Skeletal muscle satellite cell (primary cell): ENCODE measurements around the gene VSIG10L.

Experiments used
- H3K27me3 ChIP-seq: 2 replicates; pipeline ENCODE4 v1.7.0; 2013; ENCODE audit warnings: low read length; ENCODE audit not compliant: control insufficient read depth, insufficient read depth
- H3K36me3 ChIP-seq: 2 replicates; pipeline ENCODE4 v1.7.0; 2013; ENCODE audit warnings: mild to moderate bottlenecking, control low read depth, low read length; ENCODE audit not compliant: insufficient read depth
- H3K4me1 ChIP-seq: 2 replicates; pipeline ENCODE4 v1.7.0; 2013; ENCODE audit warnings: low read length; ENCODE audit not compliant: control insufficient read depth, insufficient read depth
- H3K4me2 ChIP-seq: 2 replicates; pipeline ENCODE4 v1.7.0; 2013; ENCODE audit warnings: mild to moderate bottlenecking, low read length
- H3K4me3 ChIP-seq: 2 replicates; pipeline ENCODE4 v1.7.0; 2013; ENCODE audit warnings: low read length
- H3K9ac ChIP-seq: 2 replicates; pipeline ENCODE4 v1.7.0; 2013; ENCODE audit warnings: mild to moderate bottlenecking, low read depth, low read length, moderate library complexity
- H3K9me3 ChIP-seq: replicated peaks from 2 replicates; pipeline ENCODE4 v1.7.0; 2013; ENCODE audit warnings: mild to moderate bottlenecking, control low read depth, low read length

VSIG10L gene

DNA sequence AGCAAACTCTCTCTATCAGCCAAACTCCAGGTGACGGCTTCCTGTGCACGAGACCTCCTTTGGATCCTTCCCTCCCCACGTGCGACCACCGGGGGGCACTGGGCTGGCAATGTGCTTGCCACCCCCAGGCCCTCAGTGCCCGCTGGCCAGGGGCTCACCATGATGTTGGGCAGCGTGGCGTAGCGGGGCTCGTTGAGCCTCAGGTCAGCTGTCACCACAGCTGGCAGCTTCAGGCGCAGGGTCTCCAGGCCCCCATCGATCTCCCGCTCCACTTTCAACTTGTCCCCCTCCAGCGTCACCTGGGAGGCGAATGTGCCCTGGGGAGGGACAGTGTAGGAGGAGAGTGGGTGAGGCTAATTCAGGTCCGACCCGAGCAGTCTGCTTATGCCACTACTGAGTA, 4.8 kb upstream of the VSIG10L start:
- no peaks in the 10 kb centered on the region for H3K27me3 ChIP-seq
- no peak overlapping the region for H3K9ac ChIP-seq
- no peaks in the 10 kb centered on the region for H3K9me3 ChIP-seq
- H3K36me3 ChIP-seq = peaks cover 35% of the 10 kb centered on the region
- H3K4me3 ChIP-seq = no peak overlapping the region
- H3K4me1 ChIP-seq = peaks cover 11% of the 10 kb centered on the region
- H3K4me2 ChIP-seq = no peak overlapping the region

GRCh38 chr19:51345076-51345620, 3.2 kb upstream of the VSIG10L start:
- Histone ChIP-seq H3K4me1 (peaks cover 8% of the 10 kb centered on the region), H3K27me3 (no peaks in the 10 kb centered on the region), H3K36me3 (peaks cover 25% of the 10 kb centered on the region), H3K9ac (no peak overlapping the region), H3K4me3 (no peak overlapping the region), H3K4me2 (no peak overlapping the region), H3K9me3 (no peaks in the 10 kb centered on the region)

DNA sequence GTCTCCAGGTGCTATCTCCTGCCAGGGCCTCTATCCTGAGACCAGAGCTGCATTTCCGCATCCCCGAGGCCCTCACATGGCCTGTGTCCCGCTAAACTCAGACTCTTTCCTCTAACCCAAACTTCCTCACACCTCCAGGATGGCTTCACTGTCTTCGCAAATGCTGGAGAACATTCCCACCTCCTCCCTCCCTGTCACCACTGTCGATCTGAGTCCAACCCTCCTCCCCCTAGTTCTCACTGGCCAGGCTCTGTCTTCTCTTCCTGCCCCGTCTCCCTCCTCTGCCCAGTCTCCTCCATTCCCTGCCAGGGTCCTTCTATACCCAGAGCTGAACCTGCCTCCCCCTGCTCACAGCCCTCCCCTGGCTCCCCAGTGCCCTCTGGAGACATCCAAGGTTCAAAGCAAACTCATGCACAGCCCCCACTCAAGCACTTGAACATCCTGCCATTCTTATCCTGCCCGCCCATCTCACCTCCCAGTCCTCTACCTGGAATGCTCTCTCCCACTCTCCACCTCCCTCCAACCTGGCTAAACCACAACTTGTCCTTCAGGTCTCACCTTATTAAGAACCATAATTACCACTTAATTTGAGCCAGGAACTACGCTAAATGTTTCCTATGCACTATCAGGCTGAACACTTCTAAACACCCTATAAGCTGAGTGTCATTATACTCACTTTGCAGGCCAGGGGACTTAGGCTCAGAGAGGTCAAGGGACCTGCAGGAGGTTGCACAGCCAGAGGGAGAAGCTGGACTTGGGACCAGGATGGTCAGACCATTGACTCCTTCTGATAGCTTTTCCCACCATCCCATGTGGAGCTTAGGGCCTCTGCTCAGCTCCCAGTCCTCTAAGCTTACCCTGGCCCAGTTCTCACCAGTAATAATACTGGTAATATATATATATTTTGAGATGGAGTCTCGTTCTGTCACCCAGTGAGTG, 961 bp upstream of the VSIG10L start:
- no peak overlapping the region for H3K9ac ChIP-seq
- no peak overlapping the region for H3K4me2 ChIP-seq
- no peak overlapping the region for H3K4me3 ChIP-seq
- H3K36me3 ChIP-seq = peaks cover 25% of the 10 kb centered on the region
- peaks cover 16% of the 10 kb centered on the region for H3K4me1 ChIP-seq
- H3K27me3 ChIP-seq = no peaks in the 10 kb centered on the region
- no peaks in the 10 kb centered on the region for H3K9me3 ChIP-seq

- Histone ChIP-seq H3K27me3 (no peaks in the 10 kb centered on the region), H3K4me2 (no peak overlapping the region), H3K9ac (no peak overlapping the region), H3K4me3 (no peak overlapping the region), H3K36me3 (peaks cover 12% of the 10 kb centered on the region), H3K9me3 (no peaks in the 10 kb centered on the region), H3K4me1 (peaks cover 16% of the 10 kb centered on the region)
Measured at GRCh38 chr19:51341066-51341465, 873 bp downstream of the VSIG10L start.

DNA sequence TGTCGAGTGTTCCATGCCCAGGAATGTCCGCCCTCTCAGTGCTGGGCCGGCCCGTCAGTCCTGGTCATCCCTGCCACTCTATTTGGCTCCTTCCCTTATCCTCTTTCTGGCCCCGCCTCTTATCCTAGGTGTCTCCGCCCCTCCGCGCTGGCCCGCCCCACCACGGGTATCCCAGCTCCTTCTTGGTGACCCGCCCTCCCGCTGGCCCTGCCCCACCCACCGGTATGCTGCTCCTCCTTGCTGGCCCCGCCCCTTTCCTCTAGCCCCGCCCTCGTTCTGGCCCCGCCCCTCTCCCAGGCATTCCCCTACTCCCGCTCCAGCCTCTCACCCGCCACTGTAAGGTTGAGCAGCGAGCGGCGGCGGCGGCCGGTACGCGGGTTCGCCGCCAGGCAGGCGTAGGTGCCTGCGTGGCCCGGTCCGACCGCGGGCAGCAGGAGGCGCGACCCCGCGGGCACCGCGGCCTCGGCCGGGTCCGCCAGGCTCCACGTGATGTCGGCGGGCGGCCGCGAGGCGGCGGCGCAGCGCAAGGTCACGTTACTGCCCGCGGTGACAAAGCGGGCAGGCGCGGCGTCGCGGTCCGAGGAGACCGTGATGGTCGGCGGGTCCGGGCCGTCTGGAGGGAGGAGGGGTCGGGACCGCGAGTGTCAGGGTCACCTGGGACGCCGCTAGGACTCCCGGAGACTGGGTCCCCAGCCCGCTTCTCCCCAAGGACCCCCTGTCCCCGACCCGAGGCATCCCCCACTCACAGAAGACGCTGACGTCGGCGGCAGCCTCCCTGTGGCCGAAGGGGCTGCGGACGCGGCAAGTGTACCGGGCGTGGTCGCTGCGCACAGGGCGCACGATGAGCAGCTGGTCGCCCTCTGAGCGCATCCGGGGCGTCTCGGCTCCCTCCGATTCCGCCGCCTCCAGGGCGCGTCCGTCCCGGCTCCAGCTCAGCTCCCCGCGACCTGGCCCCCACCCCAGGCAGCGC, 2.0 kb downstream of the VSIG10L start:
- H3K9ac ChIP-seq = peak overlapping the region; percentile 73
- peaks cover 16% of the 10 kb centered on the region for H3K4me1 ChIP-seq
- no peaks in the 10 kb centered on the region for H3K27me3 ChIP-seq
- peaks cover 5% of the 10 kb centered on the region for H3K36me3 ChIP-seq
- H3K4me2 ChIP-seq = peak overlapping the region; percentile 93
- peak overlapping the region; percentile 86 for H3K4me3 ChIP-seq
- no peaks in the 10 kb centered on the region for H3K9me3 ChIP-seq

DNA sequence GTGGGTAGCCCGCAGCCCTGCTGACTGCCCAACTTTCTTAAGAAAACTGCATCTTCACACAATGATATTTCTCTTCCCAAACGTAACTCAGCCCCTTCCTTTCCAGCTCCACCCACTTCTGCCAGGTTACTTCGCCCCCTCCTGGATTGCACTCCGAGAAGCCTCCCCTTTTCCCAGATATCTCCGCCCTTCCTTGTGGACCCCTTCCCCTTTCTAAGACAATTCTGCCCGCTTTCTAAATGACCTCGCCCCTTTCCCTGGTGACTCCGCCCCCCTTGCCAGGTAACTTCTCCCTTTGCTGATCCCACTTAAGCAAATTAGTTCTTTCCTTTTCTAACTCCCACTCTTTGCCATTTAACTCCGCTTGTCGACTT, 2.6 kb downstream of the VSIG10L start:
- peaks cover 16% of the 10 kb centered on the region for H3K4me1 ChIP-seq
- no peaks in the 10 kb centered on the region for H3K9me3 ChIP-seq
- H3K4me2 ChIP-seq = peak overlapping the region; percentile 93
- H3K4me3 ChIP-seq = peak overlapping the region; percentile 81
- peak overlapping the region; percentile 65 for H3K9ac ChIP-seq
- H3K27me3 ChIP-seq = no peaks in the 10 kb centered on the region
- H3K36me3 ChIP-seq = no peaks in the 10 kb centered on the region

GRCh38 chr19:51338563-51339312, 3.2 kb downstream of the VSIG10L start:
- Histone ChIP-seq H3K4me2 (peak overlapping the region; percentile 93), H3K4me3 (peak overlapping the region; percentile 81), H3K9ac (peak overlapping the region; percentile 65), H3K4me1 (peaks cover 16% of the 10 kb centered on the region), H3K27me3 (no peaks in the 10 kb centered on the region), H3K36me3 (no peaks in the 10 kb centered on the region), H3K9me3 (no peaks in the 10 kb centered on the region)

DNA sequence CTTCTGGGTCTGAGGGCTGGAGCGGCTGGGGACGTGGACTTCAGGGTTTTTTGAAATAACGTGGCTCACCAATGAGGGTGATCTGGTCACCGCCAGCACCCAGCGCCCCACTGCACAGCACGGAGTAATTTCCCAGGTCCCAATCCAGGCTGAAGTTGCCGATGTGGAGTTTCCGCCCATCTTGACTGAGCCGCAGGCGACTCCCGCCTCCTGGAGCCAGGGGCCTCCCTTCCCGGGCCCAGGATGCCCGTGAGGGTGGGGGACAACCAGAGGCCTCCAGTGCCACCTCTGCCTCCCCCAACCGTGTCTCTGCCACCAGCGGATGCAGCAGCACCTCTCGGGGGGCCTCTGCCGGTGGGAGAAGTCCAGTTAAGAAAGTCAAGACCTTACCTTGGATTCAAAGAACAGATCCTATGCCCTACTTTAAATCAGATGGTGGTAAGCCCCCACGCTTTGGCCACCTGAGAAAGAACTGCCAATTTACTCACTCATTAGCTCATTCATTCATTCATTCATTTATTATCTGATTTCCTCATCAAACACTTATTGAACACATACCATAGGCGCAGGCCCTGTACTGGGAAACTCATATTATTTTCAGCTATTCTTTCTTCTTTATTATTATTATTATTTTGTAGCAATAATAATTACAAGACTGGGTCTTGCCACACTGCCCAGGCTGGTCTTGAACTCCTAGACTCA, 3.9 kb downstream of the VSIG10L start:
- Histone ChIP-seq H3K4me1 (peaks cover 16% of the 10 kb centered on the region), H3K27me3 (no peaks in the 10 kb centered on the region), H3K4me3 (no peak overlapping the region), H3K4me2 (no peak overlapping the region), H3K9ac (peak overlapping the region; percentile 65), H3K9me3 (no peaks in the 10 kb centered on the region), H3K36me3 (no peaks in the 10 kb centered on the region)

- Histone ChIP-seq H3K4me2 (no peak overlapping the region), H3K27me3 (no peaks in the 10 kb centered on the region), H3K9ac (no peak overlapping the region), H3K9me3 (no peaks in the 10 kb centered on the region), H3K4me3 (no peak overlapping the region), H3K36me3 (no peaks in the 10 kb centered on the region), H3K4me1 (peaks cover 16% of the 10 kb centered on the region)
Measured at GRCh38 chr19:51337141-51337860, 4.6 kb downstream of the VSIG10L start.

- Histone ChIP-seq H3K4me1 (peaks cover 3% of the 10 kb centered on the region), H3K4me3 (no peak overlapping the region), H3K9me3 (no peaks in the 10 kb centered on the region), H3K27me3 (no peaks in the 10 kb centered on the region), H3K4me2 (no peak overlapping the region), H3K36me3 (no peaks in the 10 kb centered on the region), H3K9ac (no peak overlapping the region)
Measured at GRCh38 chr19:51333836-51334460, 8.0 kb downstream of the VSIG10L start.
